Activated CD8-positive, alpha-beta memory T cell treated with anti-CD3 and anti-CD28 coated beads, Interleukin-2, amount 50 U/mL, for 1 hour (primary cell): ENCODE results near the gene FBXO42.

Experiments used
- DNase-seq: peaks from one replicate; pipeline ENCODE4 v3.0.0-alpha.2; 2020; ENCODE audit errors: extremely low read depth

The FBXO42 gene

GRCh38 chr1:16205891-16206546 lies 146.3 kb downstream of the FBXO42 start:
- no peak for DNase-seq

GRCh38 chr1:16205334-16205671 lies 147.0 kb downstream of the FBXO42 start:
- DNase-seq = no peak

GRCh38 chr1:16204634-16205333 lies 147.5 kb downstream of the FBXO42 start:
- no peak for DNase-seq

GRCh38 chr1:16204216-16204615 lies 148.1 kb downstream of the FBXO42 start:
- DNase-seq = no peak

GRCh38 chr1:16203550-16203949 lies 148.7 kb downstream of the FBXO42 start:
- DNase-seq = no peak

- no peak for DNase-seq
Observed at GRCh38 chr1:16202281-16203210, 149.7 kb downstream of the FBXO42 start.

- DNase-seq = no peak
Observed at GRCh38 chr1:16199700-16200099, 152.6 kb downstream of the FBXO42 start.

GRCh38 chr1:16199157-16199501 lies 153.2 kb downstream of the FBXO42 start:
- no peak for DNase-seq

- DNase-seq = no peak
Observed at GRCh38 chr1:16198444-16199156, 153.7 kb downstream of the FBXO42 start.

- no peak for DNase-seq
Observed at GRCh38 chr1:16196874-16197273, 155.4 kb downstream of the FBXO42 start.
